ENCODE measurements around the gene GARIN5A.

The GARIN5A gene

DNA sequence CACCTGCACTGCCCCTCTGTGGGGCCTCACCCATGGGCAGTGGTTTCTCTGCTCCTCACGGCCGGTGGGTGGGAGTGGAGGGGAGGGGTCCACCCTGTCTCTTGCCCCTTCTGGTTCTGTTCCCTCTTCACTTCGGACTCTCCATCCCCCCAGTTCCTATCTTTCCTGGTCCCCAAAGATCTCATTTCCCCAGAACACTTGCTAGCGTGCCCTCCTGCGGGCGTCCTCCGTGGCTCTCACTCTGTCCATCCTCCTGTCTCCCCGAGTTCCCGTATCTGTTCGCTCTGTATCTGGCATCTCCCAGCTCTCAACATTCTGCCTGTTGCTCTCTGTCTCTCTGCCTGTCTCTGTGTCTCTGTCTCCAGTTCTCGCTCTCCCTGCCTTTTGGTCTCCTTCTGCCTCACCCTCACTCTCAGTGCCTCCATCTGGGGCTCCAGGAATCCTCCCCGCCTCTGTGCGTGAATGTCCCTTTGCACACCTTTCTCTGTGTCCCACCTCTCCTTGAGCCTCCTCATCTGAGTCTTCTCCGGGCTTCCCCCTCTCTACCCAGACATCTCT is 57.5 kb downstream of the GARIN5A start:
- TF ChIP-seq, protein P1, sequence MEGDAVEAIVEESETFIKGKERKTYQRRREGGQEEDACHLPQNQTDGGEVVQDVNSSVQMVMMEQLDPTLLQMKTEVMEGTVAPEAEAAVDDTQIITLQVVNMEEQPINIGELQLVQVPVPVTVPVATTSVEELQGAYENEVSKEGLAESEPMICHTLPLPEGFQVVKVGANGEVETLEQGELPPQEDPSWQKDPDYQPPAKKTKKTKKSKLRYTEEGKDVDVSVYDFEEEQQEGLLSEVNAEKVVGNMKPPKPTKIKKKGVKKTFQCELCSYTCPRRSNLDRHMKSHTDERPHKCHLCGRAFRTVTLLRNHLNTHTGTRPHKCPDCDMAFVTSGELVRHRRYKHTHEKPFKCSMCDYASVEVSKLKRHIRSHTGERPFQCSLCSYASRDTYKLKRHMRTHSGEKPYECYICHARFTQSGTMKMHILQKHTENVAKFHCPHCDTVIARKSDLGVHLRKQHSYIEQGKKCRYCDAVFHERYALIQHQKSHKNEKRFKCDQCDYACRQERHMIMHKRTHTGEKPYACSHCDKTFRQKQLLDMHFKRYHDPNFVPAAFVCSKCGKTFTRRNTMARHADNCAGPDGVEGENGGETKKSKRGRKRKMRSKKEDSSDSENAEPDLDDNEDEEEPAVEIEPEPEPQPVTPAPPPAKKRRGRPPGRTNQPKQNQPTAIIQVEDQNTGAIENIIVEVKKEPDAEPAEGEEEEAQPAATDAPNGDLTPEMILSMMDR (conservative IDR thresholded peaks at IDR 0.05; ENCODE audit: low read depth): no peak
- ChIA-PET POLR2A (ENCODE audit: low non-redundant PET) (no interaction called here), CTCF (no interaction called here)
- no peak for DNase-seq (ENCODE audit: low spot score)
- no peak overlapping the region for H3K27ac ChIP-seq

- TF ChIP-seq, protein P1 (conservative IDR thresholded peaks at IDR 0.05; ENCODE audit: low read depth): no peak
- CTCF ChIA-PET: no interaction called here
- POLR2A ChIA-PET (ENCODE audit: low non-redundant PET): no interaction called here
- no peak within 1 kb of the TSS for H3K27ac ChIP-seq
- no peak for DNase-seq (ENCODE audit: low spot score)
Measured at GRCh38 chr19:50418176-50419021, 58.2 kb downstream of the GARIN5A start, which contains the start of gene SPIB. TSS of gene SPIB (plus strand) at chr19:50418938. CDS start at chr19:50418963, 25 bp downstream.

GRCh38 chr19:50417111-50418081 is 59.3 kb downstream of the GARIN5A start:
- CTCF ChIA-PET: no interaction called here
- DNase-seq (ENCODE audit: low spot score): no peak

More at GRCh38 chr19:50417111-50418081, 59.3 kb downstream of the GARIN5A start:
- TF ChIP-seq, protein P1 (conservative IDR thresholded peaks at IDR 0.05; ENCODE audit: low read depth): no peak
- H3K27ac ChIP-seq: no peak overlapping the region
- POLR2A ChIA-PET (ENCODE audit: low non-redundant PET): no interaction called here
